HepG2 (cell line): Measurements from ENCODE around the gene ACO1.

ENCODE experiments used
- ATF2 ChIP-seq: sonication (generic); formaldehyde crosslinking; IDR thresholded peaks from 2 replicates; pipeline ENCODE4 v1.4.0; 2020; ENCODE audit warnings: missing genetic modification reagents
- CTCF ChIP-seq: sonication (generic); formaldehyde crosslinking; IDR thresholded peaks from 2 replicates; pipeline ENCODE4 v1.5.0; 2020; ENCODE audit warnings: mild to moderate bottlenecking, missing genetic modification reagents, moderate library complexity
- EP300 ChIP-seq, 3 experiments: sonication (generic) in 1 of 3; formaldehyde crosslinking in 1 of 3; IDR thresholded peaks; 2 replicates each; pipeline versions ENCODE4 v1.5.1 to v1.6.1; 2011 to 2020; ENCODE audit warnings: low read depth in 2 of 3, low read length in 2 of 3, borderline replicate concordance in 1 of 3, improper control_type of control experiment in 1 of 3, mild to moderate bottlenecking in 1 of 3, missing genetic modification reagents in 1 of 3, moderate library complexity in 1 of 3
- NFIC ChIP-seq: IDR thresholded peaks from 2 replicates; pipeline ENCODE4 v1.6.1; 2012; ENCODE audit warnings: mild to moderate bottlenecking, low read length, inconsistent platforms
- PATZ1 ChIP-seq: sonication (generic); formaldehyde crosslinking; IDR thresholded peaks from 2 replicates; pipeline ENCODE4 v1.4.0; 2020; ENCODE audit warnings: missing genetic modification reagents
- POLR2A ChIP-seq, 2 experiments: IDR thresholded peaks; 2 replicates each; pipeline ENCODE4 v1.6.1; 2011; ENCODE audit warnings: low read depth in 2 of 2, low read length in 2 of 2, mild to moderate bottlenecking in 1 of 2, moderate library complexity in 1 of 2; ENCODE audit not compliant: insufficient read depth in 1 of 2
- POLR2AphosphoS5 ChIP-seq: IDR thresholded peaks from 2 replicates; pipeline ENCODE4 v1.6.1; 2012; ENCODE audit warnings: low read depth, low read length
- SNAPC5 ChIP-seq: sonication (generic); formaldehyde crosslinking; IDR thresholded peaks from 2 replicates; pipeline ENCODE4 v1.8.1; 2023; ENCODE audit warnings: mild to moderate bottlenecking, missing genetic modification reagents, borderline replicate concordance
- YY1 ChIP-seq: IDR thresholded peaks from 2 replicates; pipeline ENCODE4 v1.6.1; 2011; ENCODE audit warnings: low read length, low read depth, moderate library complexity, mild to moderate bottlenecking; ENCODE audit not compliant: insufficient read depth, insufficient replicate concordance
- ZBED4 ChIP-seq: sonication (generic); formaldehyde crosslinking; IDR thresholded peaks from 2 replicates; pipeline ENCODE4 v1.4.0; 2020; ENCODE audit warnings: missing genetic modification reagents, borderline replicate concordance
- ZBTB33 ChIP-seq: sonication (generic); formaldehyde crosslinking; IDR thresholded peaks from 2 replicates; pipeline ENCODE4 v1.4.0; 2020; ENCODE audit warnings: missing genetic modification reagents
- ZNF496 ChIP-seq: sonication (generic); formaldehyde crosslinking; IDR thresholded peaks from 2 replicates; pipeline ENCODE4 v1.8.1; 2023; ENCODE audit warnings: mild to moderate bottlenecking, moderate library complexity, missing genetic modification reagents; ENCODE audit not compliant: insufficient replicate concordance
- ZNF567 ChIP-seq: sonication (generic); formaldehyde crosslinking; IDR thresholded peaks from 2 replicates; pipeline ENCODE4 v1.8.1; 2023; ENCODE audit warnings: mild to moderate bottlenecking, missing genetic modification reagents, borderline replicate concordance
- ZNF660 ChIP-seq: sonication (generic); formaldehyde crosslinking; IDR thresholded peaks from 2 replicates; pipeline ENCODE4 v1.5.1; 2020; ENCODE audit warnings: mild to moderate bottlenecking, low read depth, missing genetic modification reagents, borderline replicate concordance

- TF ChIP-seq ZNF567 (no peak), ZBED4 (CRISPR knock-in tag) (no peak), SNAPC5 (CRISPR knock-in tag) (no peak), ZNF496 (CRISPR knock-in tag) (no peak), CTCF (no peak), EP300 (IDR thresholded peaks at IDR 0.05; ENCODE audit: low read depth in 2 of 2, low read length in 2 of 2) (no peak), EP300 (CRISPR knock-in tag; IDR thresholded peaks at IDR 0.05; ENCODE audit: borderline replicate concordance) (no peak), POLR2AphosphoS5 (no peak), ZBTB33 (CRISPR knock-in tag) (no peak), YY1 (no peak), NFIC (no peak), POLR2A (IDR thresholded peaks at IDR 0.05; ENCODE audit: insufficient read depth in 1 of 2, low read depth in 2 of 2, low read length in 2 of 2) (no peak), ZNF660 (no peak), PATZ1 (CRISPR knock-in tag) (no peak), ATF2 (CRISPR knock-in tag) (no peak)
These were observed 118.6 kb downstream of the ACO1 start for GRCh38 chr9:32503008-32503407.
